Uterus (tissue), 2 donors: ENCODE measurements around the gene ASF1A.

Experiments used
- CTCF ChIP-seq, 4 experiments: fragments of 200-600 bp in 2 of 4; fragments of 450-650 bp in 2 of 4; sonication (generic) in 2 of 4; IDR thresholded peaks; one replicate each; pipeline ENCODE4 v1.5.1; 2016 to 2019; ENCODE audit warnings: antibody characterized with exemption in 4 of 4, mild to moderate bottlenecking in 2 of 4, moderate library complexity in 1 of 4
- POLR2A ChIP-seq, 2 donors: fragments of 450-650 bp; IDR thresholded peaks; one replicate each; pipeline ENCODE4 v1.6.1; 2016; ENCODE audit warnings: antibody characterized with exemption in 2 of 2, mild to moderate bottlenecking in 1 of 2, moderate library complexity in 1 of 2

GRCh38 chr6:118875672-118876071 is 18.3 kb upstream of the ASF1A start:
- TF ChIP-seq POLR2A (IDR thresholded peaks at IDR 0.05): no peak
- no peak for TF ChIP-seq CTCF (IDR thresholded peaks at IDR 0.05)
